GM18502 (cell line): ENCODE data around the gene UGT2B7.
"Not testable (repeated sequence)": the region's sequence is repeated elsewhere in the genome, so short reads cannot be mapped to it uniquely, and the experiment has no call there.

Experiments
- ATAC-seq: cut with Tn5 transposase; IDR thresholded peaks from one replicate; pipeline ENCODE4 v1.9.1; 2021; ENCODE audit warnings: mild to moderate bottlenecking; ENCODE audit not compliant: unreplicated experiment, poor library complexity

UGT2B7 gene

GRCh38 chr4:69078852-69079251, 17.4 kb upstream of the UGT2B7 start:
- ATAC-seq: no peak

- ATAC-seq: no peak
These were observed 7.8 kb upstream of the UGT2B7 start for GRCh38 chr4:69088473-69088872.

- ATAC-seq: no peak
These were observed 6.9 kb upstream of the UGT2B7 start for GRCh38 chr4:69089388-69089787.

- ATAC-seq: no peak
These were observed 4.1 kb upstream of the UGT2B7 start for GRCh38 chr4:69092190-69092589.

GRCh38 chr4:69092980-69093568, 3.2 kb upstream of the UGT2B7 start:
- no peak for ATAC-seq

GRCh38 chr4:69093681-69094080, 2.6 kb upstream of the UGT2B7 start:
- ATAC-seq: no peak

GRCh38 chr4:69095301-69095731, 958 bp upstream of the UGT2B7 start:
- no peak for ATAC-seq

GRCh38 chr4:69096810-69097209, 536 bp downstream of the UGT2B7 start:
- no peak for ATAC-seq

- ATAC-seq: no peak
These were observed 2.2 kb downstream of the UGT2B7 start for GRCh38 chr4:69098470-69098869.

GRCh38 chr4:69099910-69100309, 3.6 kb downstream of the UGT2B7 start:
- no peak for ATAC-seq

- ATAC-seq: not testable (repeated sequence)
These were observed 6.4 kb downstream of the UGT2B7 start for GRCh38 chr4:69102668-69103067.

GRCh38 chr4:69104719-69105275, 8.5 kb downstream of the UGT2B7 start:
- no peak for ATAC-seq

- not testable (repeated sequence) for ATAC-seq
These were observed 19.0 kb downstream of the UGT2B7 start for GRCh38 chr4:69115151-69115850.

GRCh38 chr4:69115851-69116213, 19.6 kb downstream of the UGT2B7 start:
- ATAC-seq: no peak

GRCh38 chr4:69116645-69117321, 20.5 kb downstream of the UGT2B7 start:
- no peak for ATAC-seq

- no peak for ATAC-seq
These were observed 24.6 kb downstream of the UGT2B7 start for GRCh38 chr4:69120870-69121269.

- ATAC-seq: no peak
These were observed 26.2 kb downstream of the UGT2B7 start for GRCh38 chr4:69122476-69122875.

GRCh38 chr4:69124941-69125340, 28.7 kb downstream of the UGT2B7 start:
- ATAC-seq: no peak

GRCh38 chr4:69126024-69126423, 29.8 kb downstream of the UGT2B7 start:
- no peak for ATAC-seq

- ATAC-seq: no peak
These were observed 37.7 kb downstream of the UGT2B7 start for GRCh38 chr4:69133993-69134392.

GRCh38 chr4:69134471-69134870, 38.2 kb downstream of the UGT2B7 start:
- ATAC-seq: no peak
